Astrocyte (in vitro differentiated cells and primary cell): Measurements from ENCODE around the gene SV2C. TPM values are rescaled to one million over a fixed set of nuclear protein-coding genes. Genes with fewer than 3 reads are reported as not detected.

ENCODE experiments used
- DNase-seq: peaks from one replicate; pipeline ENCODE4 v3.0.0-alpha.2; 2010; ENCODE audit warnings: low read depth
- FAIRE-seq: peaks from 2 replicates; lab custom pipeline; 2011; peaks lifted over from hg19 to GRCh38; lab: Jason Lieb, UNC
- H2AFZ ChIP-seq: 2 replicates; pipeline ENCODE4 v1.6.0; 2012; ENCODE audit warnings: low read depth, low read length, inconsistent platforms
- H3K27ac ChIP-seq: 2 replicates; pipeline ENCODE4 v1.5.1; 2011; ENCODE audit warnings: low read depth, low read length, inconsistent platforms
- H3K27me3 ChIP-seq: 2 replicates; pipeline ENCODE4 v1.6.0; 2011; ENCODE audit warnings: low read length, inconsistent platforms; ENCODE audit not compliant: insufficient read depth
- H3K36me3 ChIP-seq: 2 replicates; pipeline ENCODE4 v1.5.1; 2011; ENCODE audit warnings: low read length, inconsistent platforms; ENCODE audit not compliant: insufficient read depth
- H3K4me1 ChIP-seq: 2 replicates; pipeline ENCODE4 v1.5.1; 2011; ENCODE audit warnings: low read length, inconsistent platforms; ENCODE audit not compliant: insufficient read depth
- H3K4me2 ChIP-seq: 2 replicates; pipeline ENCODE4 v1.6.0; 2012; ENCODE audit warnings: low read length, inconsistent platforms
- H3K4me3 ChIP-seq: 2 replicates; pipeline ENCODE4 v1.5.1; 2011; ENCODE audit warnings: low read depth, mild to moderate bottlenecking, low read length, inconsistent platforms; ENCODE audit not compliant: insufficient read depth
- H3K79me2 ChIP-seq: 2 replicates; pipeline ENCODE4 v1.6.0; 2012; ENCODE audit warnings: mild to moderate bottlenecking, low read length, inconsistent platforms; ENCODE audit not compliant: insufficient read depth
- H3K9ac ChIP-seq: 2 replicates; pipeline ENCODE4 v1.6.0; 2012; ENCODE audit warnings: mild to moderate bottlenecking, low read length, inconsistent platforms
- H3K9me3 ChIP-seq: 2 replicates; pipeline ENCODE4 v1.5.1; 2012; ENCODE audit warnings: low read depth, mild to moderate bottlenecking, low read length, inconsistent platforms; ENCODE audit not compliant: insufficient read depth
- H4K20me1 ChIP-seq: 2 replicates; pipeline ENCODE4 v1.6.0; 2012; ENCODE audit warnings: low read length, inconsistent platforms; ENCODE audit not compliant: insufficient read depth
- H3K27ac Mint-ChIP-seq: one replicate; pipeline ENCODE4 v1.8.0; 2021; ENCODE audit warnings: mild to moderate bottlenecking, mixed read lengths; ENCODE audit not compliant: unreplicated experiment
- H3K27me3 Mint-ChIP-seq: one replicate; pipeline ENCODE4 v1.8.0; 2021; ENCODE audit warnings: low read depth, mixed read lengths; ENCODE audit not compliant: unreplicated experiment
- H3K36me3 Mint-ChIP-seq: one replicate; pipeline ENCODE4 v1.8.0; 2021; ENCODE audit warnings: low read depth, mixed read lengths; ENCODE audit not compliant: unreplicated experiment
- H3K4me1 Mint-ChIP-seq: one replicate; pipeline ENCODE4 v1.8.0; 2021; ENCODE audit warnings: low read depth, mixed read lengths; ENCODE audit not compliant: unreplicated experiment
- H3K4me3 Mint-ChIP-seq: one replicate; pipeline ENCODE4 v1.8.0; 2021; ENCODE audit warnings: mild to moderate bottlenecking, moderate library complexity, mixed read lengths; ENCODE audit not compliant: unreplicated experiment
- H3K9me3 Mint-ChIP-seq: one replicate; pipeline ENCODE4 v1.8.0; 2021; ENCODE audit warnings: mild to moderate bottlenecking, mixed read lengths; ENCODE audit not compliant: unreplicated experiment
- CTCF ChIP-seq: IDR thresholded peaks from 2 replicates; pipeline ENCODE4 v1.5.1; 2011; ENCODE audit warnings: low read depth, mild to moderate bottlenecking, inconsistent platforms, low read length, moderate library complexity; ENCODE audit not compliant: insufficient read depth
- EZH2 ChIP-seq: IDR thresholded peaks from 2 replicates; pipeline ENCODE4 v1.6.1; 2012; ENCODE audit warnings: mild to moderate bottlenecking, low read length, inconsistent platforms; ENCODE audit not compliant: insufficient read depth
- total RNA-seq: library from RNA; stranded (reverse); gene quantifications from 2 replicates; pipeline ENCODE4 v1.2.1, GENCODE V29; 2021

Gene SV2C
- total RNA-seq, 1 donor from 2014 or later, result 0.05 TPM

GRCh38 chr5:76169146-76169905 is 86.1 kb downstream of the SV2C start:
- TF ChIP-seq EZH2, result no peak
- TF ChIP-seq CTCF, result no peak
- no peaks in the 10 kb centered on the region for H3K4me1 ChIP-seq

GRCh38 chr5:76174101-76174500 is 90.9 kb downstream of the SV2C start:
- FAIRE-seq (no peak), DNase-seq (no peak)
- Histone ChIP-seq H3K79me2 (no peaks in the 10 kb centered on the region), H3K27ac (no peak overlapping the region), H3K4me1 (no peaks in the 10 kb centered on the region), H3K4me3 (no peak overlapping the region), H2AFZ (no peak overlapping the region), H3K9ac (no peak overlapping the region), H3K4me2 (no peak overlapping the region), H3K36me3 (no peaks in the 10 kb centered on the region), H4K20me1 (no peaks in the 10 kb centered on the region), H3K27me3 (no peaks in the 10 kb centered on the region), H3K9me3 (no peaks in the 10 kb centered on the region)
- no peak overlapping the region for H3K27ac Mint-ChIP-seq
- H3K9me3 Mint-ChIP-seq, result no peaks in the 10 kb centered on the region
- no peaks in the 10 kb centered on the region for H3K36me3 Mint-ChIP-seq
- H3K4me3 Mint-ChIP-seq, result no peak overlapping the region
- H3K4me1 Mint-ChIP-seq, result no peaks in the 10 kb centered on the region
- H3K27me3 Mint-ChIP-seq, result no peaks in the 10 kb centered on the region
- TF ChIP-seq CTCF, result no peak
- no peak for TF ChIP-seq EZH2

More at GRCh38 chr5:76169146-76169905, 86.1 kb downstream of the SV2C start:
- Histone ChIP-seq H3K27me3 (no peaks in the 10 kb centered on the region), H3K4me3 (no peak overlapping the region), H3K36me3 (no peaks in the 10 kb centered on the region), H3K9me3 (no peaks in the 10 kb centered on the region), H3K79me2 (no peaks in the 10 kb centered on the region), H3K4me2 (no peak overlapping the region), H3K9ac (no peak overlapping the region), H4K20me1 (no peaks in the 10 kb centered on the region), H2AFZ (no peak overlapping the region), H3K27ac (no peak overlapping the region)
- FAIRE-seq, result no peak
- H3K9me3 Mint-ChIP-seq, result no peaks in the 10 kb centered on the region
- H3K27ac Mint-ChIP-seq, result no peak overlapping the region
- peaks cover 17% of the 10 kb centered on the region for H3K4me1 Mint-ChIP-seq
- H3K4me3 Mint-ChIP-seq, result no peak overlapping the region
- no peaks in the 10 kb centered on the region for H3K27me3 Mint-ChIP-seq
- DNase-seq, result no peak
- H3K36me3 Mint-ChIP-seq, result no peaks in the 10 kb centered on the region

- Histone ChIP-seq H4K20me1 (no peaks in the 10 kb centered on the region), H3K4me1 (no peaks in the 10 kb centered on the region), H3K27ac (no peak overlapping the region), H3K9ac (no peak overlapping the region), H2AFZ (no peak overlapping the region), H3K4me3 (no peak overlapping the region), H3K9me3 (no peaks in the 10 kb centered on the region), H3K4me2 (no peak overlapping the region), H3K27me3 (no peaks in the 10 kb centered on the region), H3K79me2 (no peaks in the 10 kb centered on the region), H3K36me3 (no peaks in the 10 kb centered on the region)
- Mint-ChIP-seq H3K27me3 (no peaks in the 10 kb centered on the region), H3K4me3 (no peak overlapping the region), H3K27ac (no peak overlapping the region), H3K4me1 (no peaks in the 10 kb centered on the region), H3K36me3 (no peaks in the 10 kb centered on the region), H3K9me3 (no peaks in the 10 kb centered on the region)
- TF ChIP-seq EZH2, result no peak
- TF ChIP-seq CTCF, result peak; percentile 83
- FAIRE-seq (no peak), DNase-seq (peak; percentile 6)
Observed at GRCh38 chr5:76175051-76175666, 92.0 kb downstream of the SV2C start.
